Tibial nerve (tissue), 4 donors: ENCODE results near the gene RAB11A.

Experiments
- CTCF ChIP-seq, 5 experiments: fragments of 200-600 bp in 3 of 5; fragments of 450-650 bp in 2 of 5; sonication (generic) in 3 of 5; IDR thresholded peaks; one replicate each; pipeline ENCODE4 v1.5.1; 2016 to 2019; ENCODE audit warnings: antibody characterized with exemption in 5 of 5, mild to moderate bottlenecking in 3 of 5, moderate library complexity in 2 of 5
- EP300 ChIP-seq, 2 donors: sonication (generic); formaldehyde crosslinking; IDR thresholded peaks; one replicate each; pipeline ENCODE4 v1.6.1; 2017; ENCODE audit warnings: antibody characterized with exemption in 2 of 2, mild to moderate bottlenecking in 1 of 2
- POLR2A ChIP-seq, 2 donors: fragments of 450-650 bp; IDR thresholded peaks; one replicate each; pipeline ENCODE4 v1.6.1; 2017; ENCODE audit warnings: antibody characterized with exemption in 2 of 2, mild to moderate bottlenecking in 2 of 2, moderate library complexity in 2 of 2

DNA sequence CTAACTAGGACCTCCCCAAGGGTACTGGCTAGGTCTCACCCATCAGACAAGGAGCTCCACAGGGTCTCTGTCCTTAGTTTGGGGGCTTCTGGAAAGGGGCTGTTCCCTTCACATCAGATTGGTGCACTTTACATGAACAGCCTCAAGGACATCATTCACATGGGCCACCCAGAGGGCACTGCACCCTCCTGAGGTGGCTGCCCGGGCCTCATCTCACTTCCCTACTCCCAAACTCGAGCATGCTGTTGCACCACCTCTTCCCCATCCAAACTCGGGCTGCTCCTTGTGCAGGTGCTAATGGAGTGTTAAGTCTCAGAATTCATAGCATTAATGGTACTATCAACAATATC lies 48.1 kb downstream of the RAB11A start:
- TF ChIP-seq CTCF (IDR thresholded peaks at IDR 0.05) (no peak), POLR2A (IDR thresholded peaks at IDR 0.05) (no peak), EP300 (IDR thresholded peaks at IDR 0.05) (no peak)
